HEK293 (cell line): Measurements from ENCODE around the gene DSCAM.

Source experiments
- CTCF ChIA-PET: fragments of 350-600 bp; formaldehyde crosslinking; extraction: SDS; loops from one replicate; lab custom pipeline; 2021; ENCODE audit warnings: antibody characterized with exemption; lab: Yijun Ruan, JAX
- POLR2A ChIA-PET: fragments of 300-600 bp; formaldehyde crosslinking; extraction: SDS; loops from one replicate; lab custom pipeline; 2020; ENCODE audit warnings: antibody characterized with exemption, inconsistent platforms; lab: Yijun Ruan, JAX
- H3K27ac ChIP-seq: fragments of 200-500 bp; sonication (Bioruptor generic); 2 replicates; pipeline ENCODE4 v1.5.1; 2014; ENCODE audit warnings: low read depth, low read length, control low read depth, inconsistent platforms; ENCODE audit errors: extremely low read depth
- H3K36me3 ChIP-seq, 2 experiments: fragments of 200-500 bp in 1 of 2; sonication (Bioruptor generic) in 1 of 2; 1 replicate in 1 of 2; 2 replicates in 1 of 2; pipeline ENCODE4 v1.5.1; 2014 to 2017; ENCODE audit warnings: inconsistent platforms in 2 of 2, low read length in 2 of 2; ENCODE audit not compliant: control insufficient read depth in 2 of 2, insufficient read depth in 1 of 2
- H3K4me1 ChIP-seq: fragments of 200-500 bp; sonication (Bioruptor generic); 2 replicates; pipeline ENCODE4 v1.5.1; 2014; ENCODE audit warnings: mild to moderate bottlenecking, low read length, inconsistent platforms; ENCODE audit not compliant: control insufficient read depth, insufficient read depth
- H3K4me3 ChIP-seq: 2 replicates; pipeline ENCODE4 v1.5.1; 2011; ENCODE audit warnings: low read depth, mild to moderate bottlenecking, control low read depth, low read length, moderate library complexity
- H3K9me3 ChIP-seq: fragments of 200-500 bp; sonication (Bioruptor generic); 2 replicates; pipeline ENCODE4 v1.5.1; 2014; ENCODE audit warnings: low read depth, low read length, inconsistent platforms; ENCODE audit not compliant: control insufficient read depth, insufficient read depth
- EGR2 ChIP-seq: fragments of 450-650 bp; formaldehyde crosslinking; IDR thresholded peaks from 2 replicates; pipeline ENCODE4 v1.5.1; 2016; ENCODE audit warnings: low read depth, missing biosample characterization, missing genetic modification characterization
- GLI2 ChIP-seq: fragments of 450-650 bp; formaldehyde crosslinking; IDR thresholded peaks from 2 replicates; pipeline ENCODE4; 2017; ENCODE audit warnings: missing biosample characterization, missing genetic modification characterization, low read depth, borderline replicate concordance
- KLF8 ChIP-seq: fragments of 450-650 bp; formaldehyde crosslinking; IDR thresholded peaks from 2 replicates; pipeline ENCODE4 v1.5.1; 2016; ENCODE audit warnings: missing biosample characterization, missing genetic modification characterization
- MYNN ChIP-seq: fragments of 450-650 bp; formaldehyde crosslinking; IDR thresholded peaks from 2 replicates; pipeline ENCODE4 v1.5.1; 2016; ENCODE audit warnings: missing biosample characterization, missing genetic modification characterization, borderline replicate concordance
- REPIN1 ChIP-seq: fragments of 450-650 bp; formaldehyde crosslinking; IDR thresholded peaks from 2 replicates; pipeline ENCODE4 v1.5.1; 2017; ENCODE audit warnings: missing biosample characterization, missing genetic modification characterization, low read depth
- SALL2 ChIP-seq: fragments of 450-650 bp; formaldehyde crosslinking; IDR thresholded peaks from 2 replicates; pipeline ENCODE4 v1.5.0; 2017; ENCODE audit warnings: missing biosample characterization, mild to moderate bottlenecking, missing genetic modification characterization, borderline replicate concordance
- ZBTB17 ChIP-seq: fragments of 450-650 bp; formaldehyde crosslinking; IDR thresholded peaks from 2 replicates; pipeline ENCODE4 v1.5.1; 2016; ENCODE audit warnings: missing biosample characterization, missing genetic modification characterization
- ZBTB21 ChIP-seq: fragments of 450-650 bp; formaldehyde crosslinking; IDR thresholded peaks from 2 replicates; pipeline ENCODE4 v1.5.1; 2017; ENCODE audit warnings: missing biosample characterization, missing genetic modification characterization
- ZFP69B ChIP-seq: fragments of 450-650 bp; formaldehyde crosslinking; IDR thresholded peaks from 2 replicates; pipeline ENCODE4 v1.5.1; 2016; ENCODE audit warnings: missing biosample characterization, missing genetic modification characterization
- ZNF114 ChIP-seq: fragments of 450-650 bp; formaldehyde crosslinking; IDR thresholded peaks from 2 replicates; pipeline ENCODE4 v1.5.0; 2017; ENCODE audit warnings: missing biosample characterization, missing genetic modification characterization
- ZNF138 ChIP-seq: fragments of 450-650 bp; formaldehyde crosslinking; IDR thresholded peaks from 2 replicates; pipeline ENCODE4 v1.5.1; 2016; ENCODE audit warnings: missing biosample characterization, missing genetic modification characterization, borderline replicate concordance
- ZNF292 ChIP-seq: fragments of 450-650 bp; formaldehyde crosslinking; IDR thresholded peaks from 2 replicates; pipeline ENCODE4 v1.5.1; 2016; ENCODE audit warnings: low read depth, missing biosample characterization, missing genetic modification characterization, borderline replicate concordance
- ZNF350 ChIP-seq: fragments of 450-650 bp; formaldehyde crosslinking; IDR thresholded peaks from 2 replicates; pipeline ENCODE4 v1.5.0; 2017; ENCODE audit warnings: missing biosample characterization, mild to moderate bottlenecking, missing genetic modification characterization
- ZNF37A ChIP-seq: fragments of 450-650 bp; IDR thresholded peaks from 2 replicates; pipeline ENCODE4 v1.5.1; 2018; ENCODE audit warnings: missing biosample characterization, missing genetic modification characterization
- ZNF394 ChIP-seq: fragments of 450-650 bp; formaldehyde crosslinking; IDR thresholded peaks from 2 replicates; pipeline ENCODE4 v1.5.1; 2016; ENCODE audit warnings: missing biosample characterization, missing genetic modification characterization, mild to moderate bottlenecking, moderate library complexity, borderline replicate concordance
- ZNF416 ChIP-seq: fragments of 450-650 bp; formaldehyde crosslinking; IDR thresholded peaks from 2 replicates; pipeline ENCODE4 v1.5.1; 2016; ENCODE audit warnings: missing biosample characterization, missing genetic modification characterization
- ZNF423 ChIP-seq: fragments of 450-650 bp; formaldehyde crosslinking; IDR thresholded peaks from 2 replicates; pipeline ENCODE4 v1.5.1; 2016; ENCODE audit warnings: missing biosample characterization, missing genetic modification characterization
- ZNF426 ChIP-seq: fragments of 450-650 bp; formaldehyde crosslinking; IDR thresholded peaks from 2 replicates; pipeline ENCODE4 v1.5.1; 2017; ENCODE audit warnings: missing biosample characterization, missing genetic modification characterization, mild to moderate bottlenecking, inconsistent platforms, moderate library complexity
- ZNF48 ChIP-seq: fragments of 450-650 bp; formaldehyde crosslinking; IDR thresholded peaks from 2 replicates; pipeline ENCODE4 v1.5.1; 2016; ENCODE audit warnings: missing biosample characterization, missing genetic modification characterization
- ZNF510 ChIP-seq: fragments of 450-650 bp; formaldehyde crosslinking; IDR thresholded peaks from 2 replicates; pipeline ENCODE4 v1.5.1; 2018; ENCODE audit warnings: mild to moderate bottlenecking, missing genetic modification characterization, missing biosample characterization; ENCODE audit not compliant: insufficient replicate concordance
- ZNF514 ChIP-seq: fragments of 450-650 bp; formaldehyde crosslinking; IDR thresholded peaks from 2 replicates; pipeline ENCODE4 v1.5.1; 2016; ENCODE audit warnings: missing biosample characterization, missing genetic modification characterization
- ZNF521 ChIP-seq: fragments of 450-650 bp; formaldehyde crosslinking; IDR thresholded peaks from 2 replicates; pipeline ENCODE4 v1.5.1; 2017; ENCODE audit warnings: missing biosample characterization, mild to moderate bottlenecking, missing genetic modification characterization
- ZNF529 ChIP-seq: fragments of 450-650 bp; formaldehyde crosslinking; IDR thresholded peaks from 2 replicates; pipeline ENCODE4 v1.5.1; 2017; ENCODE audit warnings: missing genetic modification characterization, missing biosample characterization; ENCODE audit not compliant: insufficient replicate concordance
- ZNF558 ChIP-seq: fragments of 450-650 bp; formaldehyde crosslinking; IDR thresholded peaks from 2 replicates; pipeline ENCODE4 v1.5.1; 2016; ENCODE audit warnings: missing biosample characterization, missing genetic modification characterization
- ZNF624 ChIP-seq: fragments of 450-650 bp; formaldehyde crosslinking; IDR thresholded peaks from 2 replicates; pipeline ENCODE4 v1.5.1; 2017; ENCODE audit warnings: missing biosample characterization, missing genetic modification characterization
- ZNF629 ChIP-seq: fragments of 450-650 bp; formaldehyde crosslinking; IDR thresholded peaks from 2 replicates; pipeline ENCODE4 v1.5.1; 2017; ENCODE audit warnings: missing biosample characterization, missing genetic modification characterization
- ZNF843 ChIP-seq: fragments of 450-650 bp; formaldehyde crosslinking; IDR thresholded peaks from 2 replicates; pipeline ENCODE4 v1.5.1; 2016; ENCODE audit warnings: missing biosample characterization, missing genetic modification characterization
- TF ChIP-seq, protein P1 (sequence below): fragments of 450-650 bp; formaldehyde crosslinking; IDR thresholded peaks from 2 replicates; pipeline ENCODE4 v1.5.1; 2016; ENCODE audit warnings: missing biosample characterization, missing genetic modification characterization
- TF ChIP-seq, protein P2 (sequence below): fragments of 450-650 bp; formaldehyde crosslinking; IDR thresholded peaks from 2 replicates; pipeline ENCODE4 v1.5.1; 2016; ENCODE audit warnings: missing biosample characterization, missing genetic modification characterization

Gene DSCAM

DNA sequence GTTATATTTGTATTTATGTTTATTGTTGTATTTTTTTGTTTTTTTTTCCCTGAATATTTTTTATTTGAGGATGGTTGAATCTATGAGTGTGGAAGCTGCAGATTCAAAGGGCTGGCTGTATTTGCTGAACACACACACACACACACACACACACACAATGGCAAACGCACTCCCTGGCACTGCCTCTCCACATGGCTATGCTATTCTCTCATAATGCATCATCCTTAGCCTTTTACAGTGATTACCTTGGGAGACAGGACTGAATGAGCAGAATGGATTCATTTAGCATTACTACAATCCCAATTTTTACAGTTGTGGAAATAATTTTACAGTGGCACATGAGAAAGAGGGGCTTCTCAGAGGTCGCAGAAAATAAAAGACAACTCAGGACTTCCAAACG, 589.6 kb downstream of the DSCAM start:
- no peaks in the 10 kb centered on the region for H3K9me3 ChIP-seq
- H3K4me1 ChIP-seq = no peaks in the 10 kb centered on the region
- H3K27ac ChIP-seq = no peak overlapping the region
- TF ChIP-seq ZNF558 (tag by site-specific recombination) = no peak
- TF ChIP-seq ZNF292 (tag by site-specific recombination) = no peak
- TF ChIP-seq ZNF416 (tag by site-specific recombination) = no peak
- no peak for TF ChIP-seq ZNF510 (tag by site-specific recombination)
- no peak for TF ChIP-seq ZNF350 (tag by site-specific recombination)
- no peak for TF ChIP-seq SALL2
- TF ChIP-seq REPIN1 = no peak
- no peak for TF ChIP-seq KLF8
- no peak for TF ChIP-seq ZBTB17 (tag by site-specific recombination)
- no peak for TF ChIP-seq ZNF37A (tag by site-specific recombination)
- TF ChIP-seq ZNF843 (tag by site-specific recombination) = no peak
- no peak for TF ChIP-seq ZNF426 (tag by site-specific recombination)
- no peak for TF ChIP-seq ZFP69B (tag by site-specific recombination)
- no peak for TF ChIP-seq ZNF624 (tag by site-specific recombination)
- TF ChIP-seq EGR2 = no peak
- no peak for TF ChIP-seq ZNF423
- TF ChIP-seq ZNF394 (tag by site-specific recombination) = no peak
- H3K4me3 ChIP-seq = no peak overlapping the region
- ChIA-PET POLR2A (no interaction called here), CTCF (no interaction called here)
- no peaks in the 10 kb centered on the region for H3K36me3 ChIP-seq

DNA sequence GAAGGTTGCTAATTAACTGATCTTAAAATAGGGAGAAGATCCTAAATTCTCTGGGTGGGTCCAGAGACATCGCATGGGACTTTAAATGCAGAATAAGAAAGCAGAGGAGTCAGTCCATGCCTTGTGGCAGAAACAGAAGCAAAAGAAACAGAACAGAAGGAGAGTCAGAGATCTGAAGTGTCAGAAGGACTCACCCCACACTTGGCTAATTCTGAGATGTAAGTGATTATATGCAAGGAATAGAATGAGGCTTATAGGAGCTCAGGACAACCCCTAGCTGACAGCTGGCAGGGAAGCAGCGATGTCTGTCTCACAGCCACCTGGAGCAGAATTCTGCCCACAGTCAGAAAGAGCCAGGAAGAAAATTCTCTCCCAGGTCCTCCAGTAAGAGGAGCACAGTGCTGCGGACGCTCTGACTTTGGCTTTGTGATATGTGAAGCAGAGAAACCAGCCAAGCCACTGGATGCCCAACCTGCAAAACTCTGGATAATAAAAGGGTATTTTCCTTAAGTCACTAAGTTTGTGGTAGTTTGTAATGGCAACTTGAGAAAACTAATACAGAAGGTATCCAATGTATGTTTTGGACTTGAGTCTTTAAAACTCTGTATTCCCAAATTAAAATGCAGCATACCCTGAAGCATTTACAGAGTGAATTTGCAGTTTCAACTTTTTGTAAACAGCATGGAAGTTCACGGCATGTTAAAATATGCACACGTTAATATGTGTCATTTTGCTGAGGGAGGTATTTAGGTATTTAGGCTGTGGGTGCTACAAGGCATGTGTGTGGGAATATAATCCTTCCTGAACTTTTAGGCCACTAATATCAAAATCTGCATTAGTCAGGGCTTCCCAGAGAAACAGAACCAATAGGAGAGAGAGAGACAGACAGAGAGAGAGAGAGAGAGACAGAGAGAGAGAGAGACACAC, 591.2 kb downstream of the DSCAM start:
- ChIA-PET POLR2A (no interaction called here), CTCF (no interaction called here)
- H3K27ac ChIP-seq = no peak overlapping the region
- no peaks in the 10 kb centered on the region for H3K9me3 ChIP-seq
- H3K4me1 ChIP-seq = no peaks in the 10 kb centered on the region
- no peaks in the 10 kb centered on the region for H3K36me3 ChIP-seq
- TF ChIP-seq MYNN (no peak), ZBTB21 (tag by site-specific recombination) (no peak), ZNF529 (tag by site-specific recombination) (no peak), ZNF48 (tag by site-specific recombination) (no peak), GLI2 (no peak)
- no peak overlapping the region for H3K4me3 ChIP-seq

DNA sequence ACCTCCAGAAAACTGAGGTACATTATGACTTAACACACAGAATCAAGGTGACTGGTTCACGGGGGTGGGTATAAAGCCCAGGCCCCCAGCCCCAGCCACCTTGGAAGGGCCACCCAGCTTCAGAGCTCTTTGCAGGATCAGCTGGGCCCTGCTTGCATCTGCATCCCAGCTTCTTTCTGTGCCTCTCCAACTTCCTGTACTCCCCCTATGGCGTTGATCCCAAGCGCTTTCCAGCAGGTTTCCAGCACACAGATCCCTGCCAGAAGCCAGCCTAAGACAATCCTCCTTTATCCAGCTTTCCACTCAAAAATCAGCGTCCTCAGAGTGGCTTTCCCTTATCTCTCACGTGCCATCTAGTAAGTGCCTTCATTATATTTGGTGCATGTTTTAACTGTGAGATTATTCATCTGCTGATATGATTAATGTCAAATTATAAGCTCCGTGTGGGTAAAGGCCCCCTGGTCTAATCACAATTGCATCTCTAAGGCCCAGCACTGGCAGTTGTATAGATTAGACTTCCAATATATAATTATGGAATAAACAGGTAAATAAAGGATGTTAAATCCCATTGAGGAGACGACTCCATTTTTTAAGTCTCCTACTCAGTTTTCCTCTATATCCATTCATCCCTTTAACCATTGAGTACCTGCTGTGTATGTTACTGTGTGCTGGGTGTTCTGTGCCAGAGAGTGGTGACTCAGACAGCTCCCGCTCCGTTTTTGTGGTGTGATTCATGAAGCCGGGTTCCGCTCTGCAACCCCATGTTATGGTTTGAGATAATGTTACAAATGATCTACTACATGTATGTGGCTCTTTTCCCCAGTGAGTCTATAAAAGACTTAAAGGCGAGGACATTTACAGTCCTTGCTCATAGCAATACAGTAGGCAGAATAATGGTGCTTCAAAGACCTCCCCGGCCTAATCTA, 592.2 kb downstream of the DSCAM start:
- H3K36me3 ChIP-seq = no peaks in the 10 kb centered on the region
- CTCF ChIA-PET = no interaction called here
- no peaks in the 10 kb centered on the region for H3K4me1 ChIP-seq
- no peak overlapping the region for H3K27ac ChIP-seq
- POLR2A ChIA-PET = no interaction called here
- H3K4me3 ChIP-seq = no peak overlapping the region
- H3K9me3 ChIP-seq = no peaks in the 10 kb centered on the region
- TF ChIP-seq ZNF114 (tag by site-specific recombination) (no peak), ZNF521 (tag by site-specific recombination) (no peak), ZNF514 (tag by site-specific recombination) (no peak), ZNF37A (tag by site-specific recombination) (no peak), ZNF138 (tag by site-specific recombination) (no peak), ZNF629 (tag by site-specific recombination) (no peak)
- TF ChIP-seq, protein P1, sequence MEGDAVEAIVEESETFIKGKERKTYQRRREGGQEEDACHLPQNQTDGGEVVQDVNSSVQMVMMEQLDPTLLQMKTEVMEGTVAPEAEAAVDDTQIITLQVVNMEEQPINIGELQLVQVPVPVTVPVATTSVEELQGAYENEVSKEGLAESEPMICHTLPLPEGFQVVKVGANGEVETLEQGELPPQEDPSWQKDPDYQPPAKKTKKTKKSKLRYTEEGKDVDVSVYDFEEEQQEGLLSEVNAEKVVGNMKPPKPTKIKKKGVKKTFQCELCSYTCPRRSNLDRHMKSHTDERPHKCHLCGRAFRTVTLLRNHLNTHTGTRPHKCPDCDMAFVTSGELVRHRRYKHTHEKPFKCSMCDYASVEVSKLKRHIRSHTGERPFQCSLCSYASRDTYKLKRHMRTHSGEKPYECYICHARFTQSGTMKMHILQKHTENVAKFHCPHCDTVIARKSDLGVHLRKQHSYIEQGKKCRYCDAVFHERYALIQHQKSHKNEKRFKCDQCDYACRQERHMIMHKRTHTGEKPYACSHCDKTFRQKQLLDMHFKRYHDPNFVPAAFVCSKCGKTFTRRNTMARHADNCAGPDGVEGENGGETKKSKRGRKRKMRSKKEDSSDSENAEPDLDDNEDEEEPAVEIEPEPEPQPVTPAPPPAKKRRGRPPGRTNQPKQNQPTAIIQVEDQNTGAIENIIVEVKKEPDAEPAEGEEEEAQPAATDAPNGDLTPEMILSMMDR (tag by site-specific recombination) = no peak
- TF ChIP-seq, protein P2, sequence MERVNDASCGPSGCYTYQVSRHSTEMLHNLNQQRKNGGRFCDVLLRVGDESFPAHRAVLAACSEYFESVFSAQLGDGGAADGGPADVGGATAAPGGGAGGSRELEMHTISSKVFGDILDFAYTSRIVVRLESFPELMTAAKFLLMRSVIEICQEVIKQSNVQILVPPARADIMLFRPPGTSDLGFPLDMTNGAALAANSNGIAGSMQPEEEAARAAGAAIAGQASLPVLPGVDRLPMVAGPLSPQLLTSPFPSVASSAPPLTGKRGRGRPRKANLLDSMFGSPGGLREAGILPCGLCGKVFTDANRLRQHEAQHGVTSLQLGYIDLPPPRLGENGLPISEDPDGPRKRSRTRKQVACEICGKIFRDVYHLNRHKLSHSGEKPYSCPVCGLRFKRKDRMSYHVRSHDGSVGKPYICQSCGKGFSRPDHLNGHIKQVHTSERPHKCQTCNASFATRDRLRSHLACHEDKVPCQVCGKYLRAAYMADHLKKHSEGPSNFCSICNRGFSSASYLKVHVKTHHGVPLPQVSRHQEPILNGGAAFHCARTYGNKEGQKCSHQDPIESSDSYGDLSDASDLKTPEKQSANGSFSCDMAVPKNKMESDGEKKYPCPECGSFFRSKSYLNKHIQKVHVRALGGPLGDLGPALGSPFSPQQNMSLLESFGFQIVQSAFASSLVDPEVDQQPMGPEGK (tag by site-specific recombination) = no peak
